Muscle of arm (tissue), 14 donors: ENCODE results near the gene PROX2. TPM values are rescaled to one million over a fixed set of nuclear protein-coding genes. Genes with fewer than 3 reads are reported as not detected.
A peak's percentile ranks its signal among the peaks of the same experiment; 100 is the strongest.

Experiments
- DNase-seq: peaks from one replicate; pipeline ENCODE4 v3.0.0-alpha.2; 2013
- long read RNA-seq, 11 donors: transcript quantifications; one replicate each; lab custom pipeline, GENCODE V29; 2026
- polyA plus RNA-seq, 12 donors: library from polyadenylated mRNA; unstranded; fragments of 120-200 nt; gene quantifications; one replicate each; pipeline ENCODE4 v1.2.1, GENCODE V29; 2013; ENCODE audit not compliant: insufficient read length in 12 of 12

PROX2 gene, protein sequence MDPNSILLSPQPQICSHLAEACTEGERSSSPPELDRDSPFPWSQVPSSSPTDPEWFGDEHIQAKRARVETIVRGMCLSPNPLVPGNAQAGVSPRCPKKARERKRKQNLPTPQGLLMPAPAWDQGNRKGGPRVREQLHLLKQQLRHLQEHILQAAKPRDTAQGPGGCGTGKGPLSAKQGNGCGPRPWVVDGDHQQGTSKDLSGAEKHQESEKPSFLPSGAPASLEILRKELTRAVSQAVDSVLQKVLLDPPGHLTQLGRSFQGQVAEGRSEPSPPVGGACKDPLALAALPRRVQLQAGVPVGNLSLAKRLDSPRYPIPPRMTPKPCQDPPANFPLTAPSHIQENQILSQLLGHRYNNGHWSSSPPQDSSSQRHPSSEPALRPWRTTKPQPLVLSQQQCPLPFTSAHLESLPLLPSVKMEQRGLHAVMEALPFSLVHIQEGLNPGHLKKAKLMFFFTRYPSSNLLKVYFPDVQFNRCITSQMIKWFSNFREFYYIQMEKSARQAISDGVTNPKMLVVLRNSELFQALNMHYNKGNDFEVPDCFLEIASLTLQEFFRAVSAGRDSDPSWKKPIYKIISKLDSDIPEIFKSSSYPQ
- polyA plus RNA-seq: 1 to 10 TPM in 3 of 12 donors, under 1 TPM in 7, not detected in 2; 0.15 to 2.3 (median 0.76) TPM
- long read RNA-seq, donor 1: 0 reads
- long read RNA-seq, donor 2: 0 reads
- long read RNA-seq, donor 3: 0 reads
- long read RNA-seq, donor 4: 0 reads
- long read RNA-seq, donor 5: 0 reads
- long read RNA-seq, donor 6: 0 reads
- long read RNA-seq, donor 7: 0 reads
- long read RNA-seq, donor 8: 0 reads
- long read RNA-seq, donor 9: 0 reads
- long read RNA-seq, donor 10: 0 reads
- long read RNA-seq, donor 11: 0 reads

DNA sequence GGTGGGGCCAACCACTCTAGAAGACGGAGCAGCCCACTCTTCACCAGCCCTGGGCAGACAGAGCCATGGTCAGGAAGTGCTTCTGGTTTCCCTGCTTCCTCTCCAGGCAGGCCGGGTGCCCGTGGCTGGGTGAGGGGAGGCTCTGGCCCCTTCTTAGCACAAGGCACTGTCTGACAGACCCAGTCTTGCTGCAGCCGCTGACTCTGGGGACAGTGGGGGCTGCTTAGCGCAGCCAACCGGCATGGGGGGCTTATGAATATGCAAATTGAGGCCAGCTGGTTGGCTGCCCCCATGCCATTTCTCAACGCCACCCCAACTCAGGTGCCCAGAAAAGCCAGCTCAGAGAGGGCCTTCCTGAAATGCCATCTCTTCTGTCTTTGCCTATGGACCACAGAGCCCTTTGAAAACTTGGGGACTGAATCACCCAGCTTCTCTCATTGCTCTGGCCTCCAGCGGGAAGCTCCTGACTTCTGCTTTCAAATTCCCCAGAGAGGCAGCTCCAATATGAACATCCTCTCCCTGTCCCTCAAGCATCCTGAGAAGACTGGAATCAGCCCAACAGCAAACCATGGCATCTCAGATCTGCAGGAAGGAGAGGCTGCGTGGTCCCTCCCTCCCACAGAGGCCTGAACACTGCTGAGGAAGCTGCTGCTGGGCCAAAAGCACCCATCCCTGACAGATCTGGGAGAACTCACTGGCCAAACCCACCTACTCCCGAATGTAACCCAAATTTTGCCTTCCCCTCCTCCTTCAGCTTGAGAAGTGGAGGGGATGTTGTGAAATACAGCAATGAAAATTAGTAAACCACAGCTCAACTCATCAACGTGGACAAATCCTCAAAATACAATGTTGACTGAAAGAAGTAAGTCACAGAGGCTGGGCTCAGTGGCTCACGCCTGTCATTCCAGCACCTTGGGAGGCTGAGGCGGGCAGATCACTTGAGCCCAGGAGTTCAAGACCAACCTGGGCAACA, at the start of gene PROX2:
TSS of gene PROX2 (minus strand) at position 205 of the 973 bp plus-strand sequence. CDS start 12,311 bp downstream, outside the sequence.
- no peak for DNase-seq

DNA sequence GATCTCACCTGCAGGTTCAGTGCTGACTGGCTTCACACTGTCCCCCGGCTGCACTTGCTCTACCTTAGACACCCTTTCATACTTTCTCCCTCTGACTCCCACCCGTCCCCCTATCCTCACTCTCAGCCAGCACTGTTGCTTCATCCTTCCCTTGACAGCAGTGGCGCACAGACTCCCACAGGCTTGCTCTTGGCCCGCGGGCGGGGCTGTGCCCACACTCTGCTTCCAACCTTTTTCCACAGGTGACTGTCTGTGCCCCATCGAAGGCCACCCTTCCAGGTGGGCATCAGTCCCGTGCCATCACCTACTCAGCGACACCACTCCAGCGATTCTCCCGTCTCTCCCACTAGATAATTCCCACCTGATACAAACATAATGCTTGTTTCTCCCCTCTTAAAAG, 48.1 kb upstream of the PROX2 start:
- DNase-seq: no peak

DNA sequence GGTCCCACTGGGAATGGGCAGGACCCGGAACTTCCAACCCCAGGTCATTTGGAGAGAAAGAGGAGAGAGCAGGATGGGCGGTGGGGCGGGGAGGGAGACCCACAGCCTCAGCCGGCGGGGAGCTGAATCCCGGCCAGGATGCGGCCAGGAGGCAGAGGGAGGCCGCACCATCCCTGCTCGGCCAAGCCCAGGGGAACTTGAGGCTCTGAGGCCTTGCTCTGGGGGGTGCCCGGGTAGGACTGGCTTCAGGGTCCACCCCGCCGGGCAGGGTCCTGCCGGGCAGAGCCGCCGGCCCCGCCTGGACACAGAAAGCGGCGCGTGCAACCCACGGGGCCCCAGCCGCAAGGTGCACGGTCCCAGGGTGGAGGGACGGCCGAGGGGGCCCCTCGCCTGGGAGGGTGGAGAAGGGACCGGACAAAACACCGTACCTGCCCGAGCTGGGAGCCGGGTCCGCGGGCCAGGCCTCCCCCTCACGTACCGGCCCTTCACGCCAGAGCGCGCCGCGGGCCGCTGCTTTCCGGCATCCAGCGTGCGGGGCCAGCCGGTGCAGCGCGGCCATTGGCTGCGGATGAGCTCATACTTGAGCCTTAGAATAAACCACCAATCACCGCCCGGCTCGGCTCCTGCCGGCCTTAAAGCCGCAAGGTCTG, 46.9 kb upstream of the PROX2 start, which contains the start of gene RPS6KL1:
TSS of gene RPS6KL1 (minus strand) at position 509 of the 650 bp plus-strand sequence. CDS start 1,719 bp downstream, outside the sequence.
- DNase-seq: peak; percentile 71

DNA sequence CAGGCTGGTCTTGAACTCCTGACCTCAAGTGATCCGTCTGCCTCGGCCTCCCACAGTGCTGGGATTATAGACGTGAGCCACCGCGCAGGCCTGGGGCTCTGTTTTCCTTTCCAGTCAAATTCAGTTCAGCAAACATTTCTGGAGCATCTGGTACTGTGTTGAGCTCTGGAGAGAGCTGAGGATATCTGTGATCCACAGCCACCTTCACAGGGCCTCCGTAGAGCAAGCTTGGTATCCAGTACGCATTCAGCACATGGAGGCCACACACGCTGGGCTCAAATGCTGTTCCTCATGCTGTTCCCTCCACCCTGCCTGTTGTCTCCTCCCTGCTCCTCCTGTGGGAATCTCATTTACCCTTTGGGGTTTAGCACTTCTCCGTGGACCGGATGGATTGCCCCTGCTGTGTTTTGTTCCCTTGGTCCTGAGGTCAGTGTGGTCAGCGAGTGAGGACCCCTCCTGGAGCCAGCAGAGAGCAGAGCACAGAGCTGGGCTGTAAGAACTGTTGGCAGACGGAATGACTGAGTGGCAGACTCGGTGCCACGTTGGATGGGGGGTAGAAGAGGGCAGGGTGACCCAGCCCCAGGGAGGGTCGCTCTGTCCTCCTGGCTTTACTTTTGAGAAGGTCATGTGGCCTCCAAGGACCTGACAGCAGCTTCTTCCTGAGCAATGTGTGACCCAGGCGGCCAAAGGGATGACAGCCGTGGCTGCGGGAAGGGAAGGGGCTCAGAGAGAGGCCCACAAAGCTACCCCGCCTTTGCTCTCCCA, 46.2 kb upstream of the PROX2 start:
- no peak for DNase-seq

DNA sequence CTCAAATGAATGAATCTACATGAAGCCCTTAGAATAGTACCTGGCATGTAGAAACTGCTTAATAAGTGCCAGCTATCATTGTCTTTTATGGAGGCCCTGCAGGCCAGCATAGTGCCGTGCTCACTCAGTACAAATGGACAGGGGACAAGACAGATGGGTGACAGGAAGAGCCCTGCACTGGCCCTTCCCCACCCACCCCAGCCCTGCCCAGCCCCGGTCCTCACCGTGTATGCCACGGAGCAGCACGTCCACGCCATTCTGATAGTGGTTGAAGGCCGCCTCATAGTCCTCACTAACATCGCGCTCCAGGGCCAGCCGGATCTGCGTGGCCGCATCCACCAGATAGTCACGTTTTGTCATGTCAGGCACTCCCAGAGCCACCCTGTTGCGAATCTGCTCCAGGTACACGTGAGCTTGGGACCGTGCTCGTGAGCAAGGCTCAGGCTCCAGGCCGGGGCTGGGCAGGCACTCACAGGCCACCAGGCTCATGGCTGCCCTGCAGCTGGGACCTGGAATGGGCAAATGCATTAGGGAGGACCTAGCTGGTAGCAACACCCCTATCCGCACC, 45.2 kb upstream of the PROX2 start:
- DNase-seq: no peak

DNA sequence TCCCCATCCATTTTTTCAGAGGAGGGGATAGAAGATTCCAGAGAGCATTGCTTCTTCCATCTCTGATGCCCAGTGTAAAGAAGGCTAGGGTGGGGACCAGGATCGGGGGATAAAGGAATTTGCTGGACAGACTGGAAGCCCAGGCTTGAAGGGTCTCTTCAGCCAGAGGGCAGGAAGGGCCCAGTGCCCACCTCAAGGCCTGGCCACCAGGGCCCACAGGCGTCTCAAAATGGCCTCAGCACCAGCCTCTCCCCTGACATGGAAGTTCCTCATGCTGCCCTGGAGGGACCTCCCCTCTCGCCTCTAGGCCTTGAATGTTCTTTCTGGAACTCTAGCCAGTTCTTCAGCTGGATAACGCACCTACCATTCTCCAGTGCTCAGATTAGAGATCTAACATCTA, 44.3 kb upstream of the PROX2 start:
- no peak for DNase-seq

DNA sequence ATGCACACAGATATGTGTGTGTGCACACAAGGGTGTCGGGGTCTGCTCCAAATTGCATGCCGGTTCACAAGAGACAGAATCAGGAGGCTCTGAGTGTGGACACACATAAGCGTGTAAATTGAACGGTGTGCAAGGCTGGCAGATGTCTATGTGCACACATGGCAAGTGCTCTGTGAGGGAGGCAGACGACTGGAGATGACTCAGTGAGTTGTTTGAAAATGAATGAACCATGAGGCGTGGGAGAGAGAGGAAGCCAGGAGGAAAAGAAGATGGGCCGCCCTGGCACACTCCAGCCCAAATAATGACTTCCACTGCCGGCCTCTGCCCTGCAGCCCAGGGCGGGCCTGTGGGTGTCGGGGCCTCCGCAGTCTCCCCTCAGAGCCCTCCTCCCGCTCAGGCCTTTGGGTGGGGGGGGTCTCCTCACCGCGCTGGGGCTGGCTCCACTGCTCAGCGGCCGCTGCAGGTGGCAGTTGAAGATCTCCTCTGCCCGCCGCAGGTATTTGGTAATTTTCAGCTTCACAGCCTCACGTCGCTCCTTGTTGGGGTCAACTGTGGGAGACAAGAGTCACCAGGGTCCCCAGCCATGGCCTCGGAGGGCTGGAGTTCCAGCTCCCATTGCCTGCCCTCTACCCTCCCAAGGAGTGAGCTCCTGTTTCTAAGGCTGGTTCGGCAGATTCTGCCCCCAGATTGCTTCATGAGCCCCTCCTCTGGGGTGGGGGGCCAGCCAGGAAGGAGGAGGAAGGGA, 43.6 kb upstream of the PROX2 start:
- no peak for DNase-seq

DNA sequence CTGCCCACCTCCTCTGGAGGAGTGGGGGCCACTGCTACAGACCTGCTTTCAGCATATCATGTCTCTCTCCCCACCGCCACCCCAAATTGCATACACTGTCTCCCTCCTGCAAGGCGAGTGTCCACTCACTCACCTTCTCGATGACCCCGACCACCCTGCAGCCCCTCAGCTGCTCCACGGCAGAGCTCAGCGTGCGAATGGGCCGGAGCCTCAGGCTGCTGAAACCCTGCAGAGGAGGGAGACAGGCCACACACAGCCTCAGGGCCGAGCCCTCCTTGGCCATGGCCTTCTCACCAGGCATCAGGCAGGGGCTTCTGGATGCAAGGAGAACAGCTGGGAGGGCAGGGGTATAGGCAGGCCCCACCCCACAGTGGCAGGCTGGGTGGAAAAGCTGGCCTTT, 42.4 kb upstream of the PROX2 start:
- DNase-seq: no peak

DNA sequence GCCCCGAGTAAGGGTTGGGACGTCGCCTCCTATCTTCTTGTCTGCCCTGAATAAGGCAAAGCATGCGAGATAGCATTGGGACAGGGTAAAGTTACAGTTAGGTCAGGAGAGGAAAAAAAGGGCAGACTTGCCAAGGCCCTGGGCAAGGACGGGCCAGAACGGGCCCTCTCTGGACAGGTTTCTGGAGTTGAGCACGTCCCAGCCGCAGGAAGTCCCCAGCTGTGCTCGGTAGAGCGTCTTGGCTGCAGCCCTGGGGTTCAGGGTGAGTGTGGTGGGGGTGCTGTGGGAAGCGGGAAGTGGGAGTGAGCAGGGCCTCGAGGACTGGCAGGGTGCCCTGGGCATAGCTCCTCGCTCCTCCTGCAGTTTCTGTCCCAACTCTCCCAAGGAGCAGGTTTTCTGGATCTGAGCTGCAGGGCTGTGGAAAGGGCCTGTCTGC, 41.7 kb upstream of the PROX2 start:
- peak; percentile 65 for DNase-seq

DNA sequence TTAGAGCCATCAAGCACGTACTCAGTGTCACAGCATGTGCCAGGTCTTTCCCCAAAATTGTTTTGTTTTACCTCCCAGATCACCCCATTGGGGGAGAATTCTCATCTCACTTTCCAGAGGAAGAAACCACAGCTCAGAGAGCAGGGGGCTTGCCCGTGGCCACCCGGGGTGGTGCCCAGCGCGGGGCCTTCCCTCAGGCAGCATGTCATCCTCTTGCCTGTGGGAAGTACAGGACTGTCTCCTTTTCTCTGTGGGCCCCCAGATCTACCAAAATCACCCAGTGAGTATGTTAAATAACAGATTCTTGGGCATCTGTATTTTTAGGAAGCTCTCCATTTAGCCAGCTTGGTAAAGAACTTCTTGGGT, 41.2 kb upstream of the PROX2 start:
- DNase-seq: no peak

DNA sequence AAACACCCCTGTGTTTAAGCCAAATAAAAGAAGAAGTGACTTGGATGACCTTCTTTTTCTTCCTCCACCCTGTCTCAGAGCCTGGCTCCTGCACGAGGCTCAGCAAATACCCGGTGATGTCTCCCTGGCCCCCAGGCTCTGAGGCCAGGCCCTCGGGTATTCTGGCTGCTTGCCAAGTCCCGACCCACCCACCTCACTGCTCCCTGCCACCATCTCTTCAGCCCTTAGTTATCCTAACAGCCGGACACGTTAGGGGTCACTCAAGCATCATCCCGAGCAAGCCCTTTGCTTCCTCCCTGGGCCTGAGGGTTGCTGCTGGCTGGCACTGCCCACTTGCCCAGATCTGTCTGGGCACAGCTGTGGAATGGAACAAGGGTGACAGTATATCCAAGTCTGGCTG, 39.9 kb upstream of the PROX2 start:
- no peak for DNase-seq

DNA sequence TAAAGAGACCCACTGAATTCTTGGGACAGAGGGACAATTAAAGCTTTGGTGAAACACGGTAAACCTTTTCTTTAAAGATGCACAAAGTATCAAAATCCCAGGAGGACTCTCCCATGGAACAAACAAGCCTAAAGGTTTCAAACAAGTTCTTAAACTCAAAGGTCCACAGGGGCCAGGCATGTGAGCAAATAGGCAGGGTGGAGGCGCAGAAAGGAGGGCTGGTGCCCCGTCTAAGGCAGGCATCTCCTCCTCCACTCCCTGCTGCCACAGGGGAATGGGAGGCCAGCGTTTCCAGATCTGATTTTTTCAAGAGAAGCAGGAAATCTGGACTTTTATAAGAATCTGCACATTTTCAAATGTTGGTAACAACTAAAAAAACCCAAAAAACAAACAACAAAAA, 39.5 kb upstream of the PROX2 start:
- no peak for DNase-seq

DNA sequence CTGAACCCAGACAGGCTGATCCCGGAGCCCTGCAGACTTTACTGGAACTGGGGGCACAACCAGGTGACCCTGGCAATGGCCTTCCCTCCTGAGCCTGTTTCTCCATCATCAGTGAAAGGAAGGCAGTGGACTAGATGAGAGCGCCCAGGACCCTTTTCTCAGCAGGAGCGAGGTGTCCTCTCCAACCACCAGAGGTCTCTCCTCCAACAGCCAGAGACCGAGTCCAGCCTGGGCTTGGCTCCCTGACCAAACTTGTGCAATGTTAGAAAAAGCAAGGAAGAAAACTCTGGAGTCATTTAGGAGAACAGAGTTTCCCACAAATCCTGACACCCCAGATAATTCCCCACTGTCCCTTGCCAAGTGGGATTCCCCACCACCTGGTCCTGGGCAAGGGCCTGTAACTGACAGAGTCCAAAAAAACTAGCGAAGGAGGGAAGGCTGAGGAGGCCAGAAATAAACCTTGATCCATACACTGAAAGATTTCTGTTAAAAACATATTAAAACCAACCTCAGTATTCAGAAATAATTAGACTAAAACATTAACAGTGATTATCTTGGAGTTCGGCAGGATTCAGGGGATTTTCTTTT, 38.1 kb upstream of the PROX2 start:
- peak; percentile 86 for DNase-seq

DNA sequence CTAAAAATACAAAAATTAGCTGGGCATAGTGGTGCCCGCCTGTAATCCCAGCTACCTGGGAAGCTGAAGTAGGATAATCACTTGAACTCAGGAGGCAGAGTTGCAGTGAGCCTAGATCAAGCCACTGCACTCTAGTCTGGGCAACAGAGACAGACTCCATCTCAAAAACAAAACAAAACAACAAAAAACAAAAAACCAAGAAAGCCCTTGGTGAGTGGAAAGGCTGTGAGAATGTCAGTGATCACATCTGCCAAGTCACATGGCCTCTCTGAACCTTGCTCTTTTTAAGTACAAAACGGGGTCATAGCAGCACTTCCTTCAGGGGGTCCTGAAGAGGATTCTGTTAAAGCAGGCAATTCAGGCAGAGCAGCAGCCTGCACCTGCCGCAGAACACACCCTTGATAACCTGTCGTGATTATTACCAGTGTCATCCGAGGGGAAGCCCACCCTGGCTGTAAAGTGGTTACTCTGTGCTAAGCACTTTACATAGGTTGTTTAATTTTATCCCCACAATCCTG, 37.5 kb upstream of the PROX2 start:
- DNase-seq: no peak

DNA sequence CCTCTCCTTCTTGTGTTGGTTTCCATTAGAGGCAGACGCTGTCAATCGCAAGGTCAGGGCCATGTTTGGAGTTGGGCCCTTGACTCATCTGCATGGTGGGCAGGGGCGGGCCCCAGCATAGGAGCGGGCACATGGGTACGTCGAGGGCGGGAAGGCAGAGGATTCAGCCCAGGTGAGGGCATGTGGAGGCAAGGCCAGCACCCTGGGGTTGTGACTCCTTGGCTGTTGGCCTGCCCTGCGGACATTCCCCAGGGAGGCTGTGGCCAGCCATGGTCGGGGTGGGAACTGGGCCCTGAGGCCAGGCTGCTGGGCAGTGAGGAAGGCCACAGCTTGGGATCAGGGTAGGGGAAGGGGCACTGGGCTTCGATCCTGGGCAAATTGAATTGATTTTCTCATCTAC, 36.9 kb upstream of the PROX2 start:
- no peak for DNase-seq

DNA sequence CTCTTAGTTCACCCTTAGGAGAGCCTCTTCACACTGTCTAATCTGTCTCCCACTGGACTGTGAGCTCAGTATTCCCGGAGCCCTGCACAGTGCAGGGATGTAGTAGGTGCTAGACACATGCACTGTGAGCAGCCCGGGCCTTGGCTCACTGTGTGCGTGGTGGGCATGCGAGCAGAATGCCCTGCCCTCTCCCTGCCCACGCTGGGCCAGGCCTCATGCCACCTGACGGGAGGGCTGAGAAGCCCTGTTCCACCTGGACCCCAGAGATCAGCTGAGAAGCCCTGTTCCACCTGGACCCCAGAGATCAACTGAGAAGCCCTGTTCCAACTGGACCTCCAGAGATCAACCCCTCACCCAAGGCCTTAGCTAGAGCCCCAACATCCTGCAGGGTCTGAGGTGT, 36.2 kb upstream of the PROX2 start:
- DNase-seq: no peak

DNA sequence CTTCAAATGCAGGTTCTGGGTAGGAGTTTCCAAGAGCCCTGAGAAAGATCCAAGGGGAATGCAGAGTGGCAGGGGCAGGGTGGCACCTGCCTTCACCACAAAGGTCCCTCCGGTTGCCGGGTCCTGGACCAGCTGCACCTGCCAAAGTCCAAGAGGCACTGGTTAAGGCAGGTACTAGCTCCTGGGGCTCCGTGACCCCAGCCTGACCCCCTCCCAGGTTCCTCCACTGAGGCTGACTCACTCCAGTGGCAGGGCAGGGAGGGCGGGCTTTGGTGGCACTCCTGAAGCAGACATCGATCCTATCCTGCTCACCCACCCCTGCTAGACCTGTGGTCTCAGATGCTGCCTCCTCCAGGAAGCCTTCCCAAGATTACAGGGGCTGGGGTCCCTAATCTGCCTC, 35.8 kb upstream of the PROX2 start:
- DNase-seq: no peak

DNA sequence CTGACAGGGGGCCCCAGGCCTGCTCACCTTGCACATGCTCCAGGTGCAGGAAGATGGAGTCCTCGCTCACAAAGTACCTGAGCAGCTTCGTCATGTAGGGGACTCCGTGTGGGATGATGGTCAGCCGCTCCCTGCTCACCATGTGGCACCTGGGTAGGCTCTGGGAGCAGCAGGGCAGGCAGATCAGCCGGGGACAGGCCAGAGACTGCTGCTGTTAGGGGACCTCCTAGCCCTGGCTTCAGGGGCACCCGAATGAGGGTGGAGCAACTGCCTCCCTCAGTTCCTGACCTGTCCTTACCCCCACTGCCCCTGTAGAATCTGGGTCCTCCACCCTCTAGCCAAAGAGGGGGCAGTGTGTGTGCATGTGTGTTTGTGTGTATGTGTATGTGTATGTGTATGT, 35.3 kb upstream of the PROX2 start:
- no peak for DNase-seq

DNA sequence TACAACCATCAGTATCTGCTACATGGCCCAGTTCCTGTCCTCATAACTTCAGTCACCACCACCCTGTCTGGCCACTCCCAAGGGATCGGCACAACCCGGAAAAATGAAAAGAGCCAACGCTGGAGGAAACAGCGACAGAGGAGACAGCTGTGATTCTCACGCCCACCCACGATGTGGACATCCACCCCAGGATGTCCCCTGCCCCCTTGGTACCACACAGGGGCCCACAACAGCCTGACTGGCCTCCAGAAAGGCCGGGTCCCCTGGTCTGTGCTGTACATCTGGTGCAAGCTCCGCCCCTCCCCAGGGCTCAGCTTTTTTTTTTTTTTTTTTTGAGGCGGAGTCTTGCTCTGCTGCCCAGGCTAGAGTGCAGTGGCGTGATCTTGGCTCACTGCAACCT, 34.6 kb upstream of the PROX2 start:
- DNase-seq: no peak
